Measurements from ENCODE around the gene NPBWR2. TPM values are rescaled to one million over a fixed set of nuclear protein-coding genes. Genes with fewer than 3 reads are reported as not detected.
A peak's percentile ranks its signal among the peaks of the same experiment; 100 is the strongest.

NPBWR2 gene
- total RNA-seq, 1 donor from 2014 or later: not detected

- TF ChIP-seq CTCF (IDR thresholded peaks at IDR 0.05; ENCODE audit: unreplicated experiment): no peak
- Mint-ChIP-seq H3K4me1 (ENCODE audit: low read depth) (peaks cover 20% of the 10 kb centered on the region), H3K27ac (peak overlapping the region; percentile 84), H3K36me3 (ENCODE audit: insufficient read depth) (no peaks in the 10 kb centered on the region), H3K4me3 (ENCODE audit: low read depth) (peak overlapping the region; percentile 86), H3K9me3 (ENCODE audit: low read depth) (no peaks in the 10 kb centered on the region), H3K27me3 (no peaks in the 10 kb centered on the region)
- DNase-seq (ENCODE audit: low spot score, unreplicated experiment): no peak
Observed at GRCh38 chr20:64062276-64062595, 45.1 kb downstream of the NPBWR2 start.

- Mint-ChIP-seq H3K9me3 (ENCODE audit: low read depth) (no peaks in the 10 kb centered on the region), H3K27ac (no peak overlapping the region), H3K4me3 (ENCODE audit: low read depth) (no peak overlapping the region), H3K36me3 (ENCODE audit: insufficient read depth) (no peaks in the 10 kb centered on the region), H3K27me3 (peaks cover 9% of the 10 kb centered on the region), H3K4me1 (ENCODE audit: low read depth) (peaks cover 11% of the 10 kb centered on the region)
- no peak for TF ChIP-seq CTCF (IDR thresholded peaks at IDR 0.05; ENCODE audit: unreplicated experiment)
- DNase-seq (ENCODE audit: low spot score, unreplicated experiment): no peak
Observed at GRCh38 chr20:64058536-64058935, 48.8 kb downstream of the NPBWR2 start.

- Mint-ChIP-seq H3K4me3 (ENCODE audit: low read depth) (no peak overlapping the region), H3K4me1 (ENCODE audit: low read depth) (peaks cover 11% of the 10 kb centered on the region), H3K27ac (no peak overlapping the region), H3K9me3 (ENCODE audit: low read depth) (no peaks in the 10 kb centered on the region), H3K27me3 (peaks cover 16% of the 10 kb centered on the region), H3K36me3 (ENCODE audit: insufficient read depth) (no peaks in the 10 kb centered on the region)
- peak; percentile 86 for DNase-seq (ENCODE audit: low spot score, unreplicated experiment)
- TF ChIP-seq CTCF (IDR thresholded peaks at IDR 0.05; ENCODE audit: unreplicated experiment): peak; percentile 87
Observed at GRCh38 chr20:64057628-64058498, 49.5 kb downstream of the NPBWR2 start.

- Mint-ChIP-seq H3K27me3 (peaks cover 20% of the 10 kb centered on the region), H3K4me1 (ENCODE audit: low read depth) (peaks cover 7% of the 10 kb centered on the region), H3K36me3 (ENCODE audit: insufficient read depth) (no peaks in the 10 kb centered on the region), H3K4me3 (ENCODE audit: low read depth) (no peak overlapping the region), H3K27ac (no peak overlapping the region), H3K9me3 (ENCODE audit: low read depth) (no peaks in the 10 kb centered on the region)
- DNase-seq (ENCODE audit: low spot score, unreplicated experiment): no peak
- TF ChIP-seq CTCF (IDR thresholded peaks at IDR 0.05; ENCODE audit: unreplicated experiment): no peak
Observed at GRCh38 chr20:64056889-64057627, 50.3 kb downstream of the NPBWR2 start.

- no peak overlapping the region for H3K27ac Mint-ChIP-seq
- no peak for TF ChIP-seq CTCF (IDR thresholded peaks at IDR 0.05; ENCODE audit: unreplicated experiment)
- H3K9me3 Mint-ChIP-seq (ENCODE audit: low read depth): no peaks in the 10 kb centered on the region
- peaks cover 24% of the 10 kb centered on the region for H3K27me3 Mint-ChIP-seq
- H3K4me1 Mint-ChIP-seq (ENCODE audit: low read depth): peaks cover 6% of the 10 kb centered on the region
- no peak for DNase-seq (ENCODE audit: low spot score, unreplicated experiment)
- H3K36me3 Mint-ChIP-seq (ENCODE audit: insufficient read depth): no peaks in the 10 kb centered on the region
- H3K4me3 Mint-ChIP-seq (ENCODE audit: low read depth): no peak overlapping the region
Observed at GRCh38 chr20:64056639-64056888, 50.8 kb downstream of the NPBWR2 start.

Data from progenitor cell of endocrine pancreas (in vitro differentiated cells).